ENCODE measurements around the gene CAAP1.

Gene CAAP1

GRCh38 chr9:26811106-26811505 lies 81.5 kb downstream of the CAAP1 start:
- TF ChIP-seq TAF1 (IDR thresholded peaks at IDR 0.05; ENCODE audit: borderline replicate concordance, insufficient read depth, low read length) (no peak), POLR2AphosphoS5 (IDR thresholded peaks at IDR 0.05; ENCODE audit: low read depth, low read length) (no peak), REST (IDR thresholded peaks at IDR 0.05; ENCODE audit: insufficient read depth in 1 of 2, low read depth in 2 of 2, low read length in 2 of 2) (no peak), SIN3A (IDR thresholded peaks at IDR 0.05; ENCODE audit: borderline replicate concordance, insufficient read depth, low read length) (no peak), FOXP2 (optimal IDR thresholded peaks at IDR 0.05; ENCODE audit: borderline replicate concordance, extremely low read depth, extremely low read length, insufficient read depth) (no peak)

GRCh38 chr9:26809795-26810194 lies 82.8 kb downstream of the CAAP1 start:
- no peak for TF ChIP-seq TAF1 (IDR thresholded peaks at IDR 0.05; ENCODE audit: borderline replicate concordance, insufficient read depth, low read length)
- no peak for TF ChIP-seq FOXP2 (optimal IDR thresholded peaks at IDR 0.05; ENCODE audit: borderline replicate concordance, extremely low read depth, extremely low read length, insufficient read depth)
- TF ChIP-seq REST (IDR thresholded peaks at IDR 0.05; ENCODE audit: insufficient read depth in 1 of 2, low read depth in 2 of 2, low read length in 2 of 2), result no peak
- TF ChIP-seq SIN3A (IDR thresholded peaks at IDR 0.05; ENCODE audit: borderline replicate concordance, insufficient read depth, low read length), result no peak
- TF ChIP-seq POLR2AphosphoS5 (IDR thresholded peaks at IDR 0.05; ENCODE audit: low read depth, low read length), result no peak

- TF ChIP-seq REST (IDR thresholded peaks at IDR 0.05; ENCODE audit: insufficient read depth in 1 of 2, low read depth in 2 of 2, low read length in 2 of 2), result no peak
Observed at GRCh38 chr9:26807161-26807560, 85.4 kb downstream of the CAAP1 start.

GRCh38 chr9:26802921-26803320 lies 89.7 kb downstream of the CAAP1 start:
- TF ChIP-seq SIN3A (IDR thresholded peaks at IDR 0.05; ENCODE audit: borderline replicate concordance, insufficient read depth, low read length) (no peak), REST (IDR thresholded peaks at IDR 0.05; ENCODE audit: insufficient read depth in 1 of 2, low read depth in 2 of 2, low read length in 2 of 2) (no peak), POLR2AphosphoS5 (IDR thresholded peaks at IDR 0.05; ENCODE audit: low read depth, low read length) (no peak), TAF1 (IDR thresholded peaks at IDR 0.05; ENCODE audit: borderline replicate concordance, insufficient read depth, low read length) (no peak), FOXP2 (optimal IDR thresholded peaks at IDR 0.05; ENCODE audit: borderline replicate concordance, extremely low read depth, extremely low read length, insufficient read depth) (no peak)

GRCh38 chr9:26801772-26802171 lies 90.8 kb downstream of the CAAP1 start:
- TF ChIP-seq POLR2AphosphoS5 (IDR thresholded peaks at IDR 0.05; ENCODE audit: low read depth, low read length), result no peak
- TF ChIP-seq REST (IDR thresholded peaks at IDR 0.05; ENCODE audit: insufficient read depth in 1 of 2, low read depth in 2 of 2, low read length in 2 of 2), result no peak
- TF ChIP-seq FOXP2 (optimal IDR thresholded peaks at IDR 0.05; ENCODE audit: borderline replicate concordance, extremely low read depth, extremely low read length, insufficient read depth), result no peak
- no peak for TF ChIP-seq SIN3A (IDR thresholded peaks at IDR 0.05; ENCODE audit: borderline replicate concordance, insufficient read depth, low read length)
- TF ChIP-seq TAF1 (IDR thresholded peaks at IDR 0.05; ENCODE audit: borderline replicate concordance, insufficient read depth, low read length), result no peak

Data from PFSK-1 (cell line).